HG03066 (cell line): ENCODE data around the gene TAOK3.
"Not testable (repeated sequence)": the region's sequence is repeated elsewhere in the genome, so short reads cannot be mapped to it uniquely, and the experiment has no call there.

Source experiments
- ATAC-seq: cut with Tn5 transposase; IDR thresholded peaks from one replicate; pipeline ENCODE4 v1.9.1; 2021; ENCODE audit warnings: low read depth; ENCODE audit not compliant: unreplicated experiment

TAOK3 gene

GRCh38 chr12:118374126-118374725 is 1.5 kb upstream of the TAOK3 start:
- no peak for ATAC-seq

- no peak for ATAC-seq
Measured at GRCh38 chr12:118373616-118374015, 909 bp upstream of the TAOK3 start.

DNA sequence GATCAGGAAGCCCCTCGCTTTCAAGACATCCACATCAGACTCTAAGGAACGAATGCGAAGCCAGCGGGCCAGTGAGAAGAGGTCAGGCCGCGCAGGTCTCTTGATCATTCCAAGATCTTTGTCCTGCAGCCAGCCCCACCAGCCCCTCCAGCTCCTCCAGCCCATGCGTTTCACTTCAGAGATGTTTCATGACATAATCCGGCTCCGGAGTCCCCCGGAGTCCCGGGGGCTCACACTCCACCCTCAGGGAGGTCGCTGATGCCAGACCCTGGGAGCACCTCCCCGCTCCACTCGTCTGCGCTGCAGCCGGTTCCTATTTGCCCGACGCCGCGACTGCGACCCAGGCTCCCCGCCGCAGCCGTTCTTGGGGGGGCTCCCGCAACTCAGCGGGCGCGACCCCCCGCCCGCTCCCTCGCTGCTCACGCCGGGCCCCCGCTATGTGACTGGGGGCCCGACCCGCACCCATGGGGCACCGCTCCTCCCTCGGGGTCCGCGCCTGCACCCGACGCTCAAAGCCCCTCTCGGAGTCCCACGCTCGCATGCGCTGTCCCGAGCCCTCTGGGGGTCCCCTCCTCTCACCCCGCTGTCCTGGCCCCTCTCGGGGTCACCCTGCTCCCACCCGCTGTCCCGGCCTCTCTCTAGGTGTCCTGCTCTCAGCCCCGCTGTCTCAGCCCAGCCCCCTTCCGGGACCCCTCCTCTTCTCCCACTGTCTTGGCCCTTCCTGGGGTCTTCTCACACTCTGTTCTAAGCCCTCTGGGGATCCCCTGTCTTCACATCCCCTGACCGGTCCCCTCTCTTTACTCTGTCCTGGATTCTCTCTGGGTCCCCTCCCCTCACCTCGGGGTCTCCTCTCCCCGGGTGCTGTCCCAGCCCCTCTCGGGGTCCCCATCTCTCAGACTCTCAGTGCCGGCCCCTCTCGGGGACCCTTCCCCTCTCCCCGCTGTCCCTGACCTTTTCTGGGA is 1.1 kb downstream of the TAOK3 start:
- ATAC-seq = no peak

DNA sequence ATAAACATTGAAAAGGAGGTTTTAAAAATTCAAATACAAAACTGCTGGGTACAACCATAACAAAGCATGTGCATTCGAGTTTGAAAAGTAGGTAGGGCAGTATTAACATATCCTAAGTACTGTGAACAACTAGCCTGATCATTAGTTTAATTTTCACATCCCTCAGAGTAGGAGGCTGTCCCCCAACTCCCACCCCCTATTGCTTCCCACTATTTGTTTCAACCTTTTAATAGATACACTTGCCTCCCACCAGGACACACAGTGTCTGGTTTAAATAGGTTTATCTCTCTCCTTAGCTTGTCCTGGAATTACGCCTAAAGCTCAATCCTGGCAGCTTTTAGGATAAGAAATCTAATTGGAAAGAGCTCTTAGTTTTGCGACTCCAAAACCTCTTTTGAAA is 2.1 kb downstream of the TAOK3 start:
- no peak for ATAC-seq

- no peak for ATAC-seq
Measured at GRCh38 chr12:118368821-118369220, 3.9 kb downstream of the TAOK3 start.

GRCh38 chr12:118361889-118362288 is 10.8 kb downstream of the TAOK3 start:
- ATAC-seq = no peak

DNA sequence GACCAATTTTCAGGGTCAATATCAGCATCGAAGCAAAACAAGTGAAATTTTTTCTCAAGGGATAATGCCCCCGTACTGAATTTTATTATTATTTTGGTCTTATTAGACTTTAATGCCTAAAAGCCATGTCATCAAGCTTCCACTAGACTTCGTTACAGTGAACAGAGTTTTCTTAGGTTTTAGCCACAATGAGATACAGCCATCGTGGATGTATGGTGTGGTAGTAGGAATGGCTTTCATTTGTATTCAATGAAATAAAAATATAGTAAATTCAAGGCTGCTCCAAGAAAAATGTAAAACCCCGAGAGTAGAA is 11.7 kb downstream of the TAOK3 start:
- ATAC-seq = no peak

DNA sequence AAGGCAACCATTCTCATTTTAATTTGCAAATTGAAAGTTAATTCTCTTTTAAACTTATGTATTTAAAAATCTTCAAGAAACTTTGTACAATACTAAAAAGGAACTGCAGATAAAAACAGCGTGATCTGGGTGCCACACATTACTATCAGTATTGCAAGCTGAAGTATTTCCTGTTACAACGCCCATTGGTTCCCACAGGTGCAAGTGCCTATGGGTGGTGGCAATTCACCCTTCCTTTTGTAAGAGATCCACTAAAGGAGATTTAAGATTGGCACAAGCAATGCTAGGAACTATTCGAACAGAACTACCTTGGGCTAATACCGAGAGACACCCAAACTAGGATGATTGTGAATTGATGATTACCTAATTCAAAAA is 13.2 kb downstream of the TAOK3 start:
- no peak for ATAC-seq

- ATAC-seq = no peak
Measured at GRCh38 chr12:118358612-118359540, 13.8 kb downstream of the TAOK3 start.

- ATAC-seq = no peak
Measured at GRCh38 chr12:118358008-118358359, 14.7 kb downstream of the TAOK3 start.

- no peak for ATAC-seq
Measured at GRCh38 chr12:118357257-118358007, 15.3 kb downstream of the TAOK3 start.

GRCh38 chr12:118356809-118357256 is 15.9 kb downstream of the TAOK3 start:
- no peak for ATAC-seq

GRCh38 chr12:118355843-118356242 is 16.9 kb downstream of the TAOK3 start:
- ATAC-seq = no peak

GRCh38 chr12:118354903-118355302 is 17.8 kb downstream of the TAOK3 start:
- ATAC-seq = no peak

GRCh38 chr12:118354503-118354902 is 18.2 kb downstream of the TAOK3 start:
- not testable (repeated sequence) for ATAC-seq

DNA sequence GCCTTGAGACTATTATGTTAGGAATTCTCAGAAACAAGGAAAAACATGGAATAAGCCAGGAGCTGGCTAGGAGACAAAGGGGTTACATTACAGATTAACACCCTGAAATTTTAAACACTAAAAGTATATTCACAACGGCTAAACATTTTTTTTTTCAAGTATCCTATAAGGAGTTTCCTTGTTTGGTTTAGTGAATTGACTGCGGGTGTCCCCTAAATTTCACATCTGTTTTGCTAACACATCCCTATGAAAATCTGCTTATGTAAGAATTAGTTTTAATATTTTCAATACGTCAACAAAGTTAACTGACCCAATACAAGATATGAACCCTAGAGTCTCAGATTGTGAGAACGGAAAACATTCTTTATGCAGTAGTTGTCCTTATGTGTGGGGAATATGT is 19.0 kb downstream of the TAOK3 start:
- ATAC-seq = no peak

- no peak for ATAC-seq
Measured at GRCh38 chr12:118350908-118351559, 21.7 kb downstream of the TAOK3 start.

DNA sequence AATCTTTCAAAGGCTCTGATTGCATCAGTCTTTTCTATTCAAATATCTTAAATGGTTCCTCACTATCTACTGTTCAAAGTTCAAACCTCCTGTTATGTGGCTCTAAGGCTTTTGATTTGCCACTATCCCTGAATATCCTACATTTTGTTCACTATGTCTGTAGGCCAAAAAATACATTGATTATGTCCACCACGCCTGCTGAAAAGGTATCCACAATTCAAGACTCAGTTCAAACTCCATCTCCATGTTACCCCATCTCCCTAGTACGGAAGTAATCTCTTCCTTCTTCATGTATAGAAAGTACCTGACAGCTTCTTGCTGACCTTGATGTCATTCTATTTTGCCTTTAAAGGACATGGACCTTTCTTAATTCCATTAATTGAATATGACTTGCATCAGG is 24.8 kb downstream of the TAOK3 start:
- no peak for ATAC-seq

GRCh38 chr12:118346895-118347294 is 25.8 kb downstream of the TAOK3 start:
- no peak for ATAC-seq

DNA sequence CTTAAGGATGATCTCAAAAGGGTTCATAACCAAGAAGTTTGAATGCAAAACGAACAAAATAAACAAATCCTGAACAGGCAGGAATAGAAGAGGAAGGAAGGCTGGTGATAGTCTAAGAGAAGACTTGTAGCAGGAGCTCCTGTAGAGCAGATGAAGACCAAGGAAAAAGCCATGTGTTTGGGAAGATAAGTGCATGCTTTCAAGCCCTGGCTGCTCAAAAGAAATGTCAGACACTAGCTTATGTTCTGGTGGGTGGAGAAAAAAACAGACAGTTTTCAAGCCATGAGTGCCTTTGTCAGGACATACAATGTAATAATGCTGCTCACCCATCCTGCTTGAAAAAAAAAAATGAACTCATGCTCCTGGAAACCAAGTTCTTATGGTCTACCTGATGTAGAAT is 27.4 kb downstream of the TAOK3 start:
- ATAC-seq = no peak
